NCI-H226 (cell line): ENCODE measurements around the gene RASA3.

Experiments
- DNase-seq: peaks from one replicate; pipeline ENCODE4 v3.0.0-alpha.2; 2015

RASA3 gene

DNA sequence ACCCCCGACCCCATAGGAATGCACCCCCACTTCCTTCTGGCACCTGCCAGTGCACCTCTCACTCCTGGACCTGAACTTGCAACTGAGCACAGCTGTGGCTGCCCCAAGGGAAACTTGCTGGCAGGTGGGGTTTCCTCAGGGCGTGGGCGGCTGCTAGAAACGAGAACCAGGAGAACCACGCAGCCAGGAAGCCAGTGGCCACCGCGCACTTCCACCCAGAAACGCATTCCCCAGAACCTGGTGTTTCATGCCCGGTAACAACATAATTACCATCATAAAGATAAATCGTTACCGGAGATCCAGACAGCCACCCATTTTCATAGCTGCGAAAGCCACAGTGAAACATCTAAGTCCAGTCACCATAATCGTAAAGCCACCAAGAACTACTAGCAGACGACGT lies 83.4 kb downstream of the RASA3 start:
- DNase-seq: no peak

- no peak for DNase-seq
These were observed 84.0 kb downstream of the RASA3 start for GRCh38 chr13:114048443-114048842.

DNA sequence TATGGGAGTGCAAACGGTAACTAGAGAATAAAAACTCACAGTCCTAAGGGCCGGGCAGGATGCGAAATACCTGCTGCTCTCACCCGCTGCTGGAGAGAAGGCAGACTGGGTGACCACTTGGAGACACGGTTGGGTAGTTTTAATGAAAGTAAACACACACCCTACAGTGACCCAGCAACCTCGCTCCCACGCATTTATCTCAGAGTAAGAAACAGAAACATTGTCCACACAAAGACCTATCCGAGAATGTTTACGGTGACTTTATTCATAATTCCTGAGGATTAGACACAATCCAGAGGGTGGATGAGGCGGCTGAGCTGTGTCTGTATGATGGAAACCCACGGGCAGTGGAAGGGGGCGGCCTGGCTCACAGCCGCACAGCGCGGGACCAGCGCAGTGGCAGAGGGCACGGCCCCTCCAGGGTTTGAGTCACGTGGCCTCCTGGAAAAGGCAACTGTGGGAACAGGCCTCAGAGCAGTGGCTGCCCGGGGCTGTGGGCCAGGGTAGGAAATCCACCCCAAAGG lies 85.0 kb downstream of the RASA3 start:
- no peak for DNase-seq

DNA sequence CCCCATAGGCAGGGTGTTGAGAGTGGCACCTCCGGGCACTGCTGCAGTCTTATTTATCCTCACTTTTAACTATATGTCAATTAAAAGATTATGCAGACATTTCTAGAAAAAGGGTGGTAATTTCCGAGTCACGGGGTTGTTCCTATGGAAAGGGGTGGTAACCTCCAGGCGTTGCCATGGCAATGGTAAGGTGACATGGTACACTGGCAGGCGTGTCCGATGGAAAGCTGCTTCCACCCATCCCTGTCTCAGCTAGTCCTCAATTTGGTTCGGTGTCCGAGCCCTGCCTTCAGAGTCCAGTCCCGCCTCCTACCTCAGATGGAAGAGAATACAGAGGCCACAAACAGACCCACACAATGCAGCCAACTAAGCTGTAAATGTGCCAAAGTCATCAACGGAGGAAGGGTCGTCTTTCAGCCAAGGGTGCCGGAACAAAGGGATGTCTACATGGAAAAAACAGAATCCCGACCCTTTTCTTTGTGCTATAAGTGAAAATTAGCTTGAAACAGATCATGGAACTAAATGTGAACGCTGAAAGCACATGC lies 85.9 kb downstream of the RASA3 start:
- no peak for DNase-seq

DNA sequence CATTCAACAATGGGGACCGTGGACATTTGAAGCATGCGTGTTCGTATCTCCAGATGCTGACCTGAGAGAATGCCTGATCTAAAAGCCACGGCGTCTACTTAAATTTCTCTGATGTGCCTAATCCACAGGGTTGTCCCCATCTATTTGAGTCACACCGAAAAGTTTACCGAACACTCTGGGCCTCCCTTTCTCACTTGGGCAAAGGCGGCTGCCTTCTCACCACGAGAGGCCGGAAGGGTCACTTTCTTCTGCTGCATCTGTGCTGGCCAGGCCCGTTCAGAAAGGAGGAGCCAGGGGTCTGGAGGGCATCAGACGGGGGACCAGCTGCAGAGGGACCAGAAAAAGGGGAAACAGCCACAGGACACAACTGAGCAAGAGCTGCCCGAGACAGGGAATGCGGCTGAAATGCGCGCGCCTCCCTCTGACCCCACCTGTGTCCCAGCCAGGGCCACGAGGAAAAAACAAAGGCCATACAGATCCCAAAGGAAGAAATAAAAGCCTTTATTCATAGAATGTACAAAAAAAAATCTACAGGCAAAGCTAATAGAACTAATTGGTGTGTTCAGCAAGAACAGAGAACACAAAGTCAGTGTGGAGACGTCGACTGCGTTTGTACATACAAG lies 87.2 kb downstream of the RASA3 start:
- no peak for DNase-seq

- no peak for DNase-seq
These were observed 87.9 kb downstream of the RASA3 start for GRCh38 chr13:114044486-114044885.

DNA sequence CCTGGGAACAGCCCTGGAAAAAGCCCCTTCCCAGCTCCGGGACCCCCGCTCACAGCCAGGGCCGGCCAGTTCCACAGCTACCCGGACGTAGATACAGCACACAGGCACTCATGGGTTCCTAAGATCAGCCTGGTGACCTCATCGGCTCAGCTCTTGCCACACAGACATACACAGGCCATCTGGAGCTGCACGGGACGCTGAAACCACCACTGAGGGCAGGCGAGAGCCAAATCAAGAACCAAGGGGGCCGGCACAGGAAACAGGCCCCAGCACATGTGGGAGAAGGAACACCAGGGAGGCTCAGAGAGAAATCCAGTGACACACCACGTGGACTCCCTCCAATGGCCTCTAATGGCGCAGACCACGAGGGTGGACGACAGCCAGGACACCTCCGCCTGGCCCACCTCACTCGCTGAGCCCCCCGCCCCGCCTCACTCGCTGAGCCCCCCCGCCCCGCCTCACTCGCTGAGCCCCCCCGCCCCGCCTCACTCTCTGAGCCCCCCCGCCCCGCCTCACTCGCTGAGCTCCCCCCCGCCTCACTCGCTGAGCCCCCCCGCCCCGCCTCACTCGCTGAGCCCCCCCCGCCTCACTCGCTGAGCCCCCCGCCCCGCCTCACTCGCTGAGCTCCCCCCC lies 88.9 kb downstream of the RASA3 start:
- DNase-seq: no peak

GRCh38 chr13:114042066-114042815 lies 90.2 kb downstream of the RASA3 start:
- DNase-seq: no peak

GRCh38 chr13:114041493-114041892 lies 90.9 kb downstream of the RASA3 start:
- no peak for DNase-seq

DNA sequence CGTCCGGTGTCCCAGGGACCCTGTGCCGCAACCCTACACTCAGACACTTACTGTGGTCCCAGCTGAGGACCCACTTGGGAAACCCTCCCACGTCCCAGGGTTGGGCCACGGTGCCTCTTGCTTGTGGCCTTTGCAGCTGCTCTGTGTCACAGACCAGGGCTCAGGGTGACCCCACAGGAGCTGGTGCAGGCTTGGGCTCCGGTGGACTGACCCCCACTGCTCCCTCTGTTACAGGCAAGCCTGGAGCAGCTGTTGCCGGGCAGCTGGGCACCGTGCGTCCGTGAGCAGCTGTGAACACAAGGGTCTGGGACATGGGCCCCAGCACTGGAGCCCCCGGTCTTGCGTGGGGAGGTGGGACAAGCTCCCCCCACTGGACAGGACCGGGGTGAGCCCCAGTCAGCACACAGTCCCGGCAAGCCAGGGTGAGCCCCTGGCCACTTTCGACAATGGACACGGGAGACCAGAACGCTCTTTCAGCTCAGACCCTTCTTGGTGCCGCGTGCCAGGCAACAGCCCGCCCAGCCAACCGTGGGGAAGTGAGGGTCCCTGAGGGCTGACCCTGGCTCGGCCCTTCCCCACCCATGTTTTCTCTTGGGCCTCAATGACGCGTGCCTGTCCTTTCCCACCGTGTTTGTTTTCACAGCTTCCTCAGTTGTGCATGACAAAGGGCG lies 92.8 kb downstream of the RASA3 start:
- DNase-seq: no peak

- DNase-seq: no peak
These were observed 93.5 kb downstream of the RASA3 start for GRCh38 chr13:114038900-114039299.

DNA sequence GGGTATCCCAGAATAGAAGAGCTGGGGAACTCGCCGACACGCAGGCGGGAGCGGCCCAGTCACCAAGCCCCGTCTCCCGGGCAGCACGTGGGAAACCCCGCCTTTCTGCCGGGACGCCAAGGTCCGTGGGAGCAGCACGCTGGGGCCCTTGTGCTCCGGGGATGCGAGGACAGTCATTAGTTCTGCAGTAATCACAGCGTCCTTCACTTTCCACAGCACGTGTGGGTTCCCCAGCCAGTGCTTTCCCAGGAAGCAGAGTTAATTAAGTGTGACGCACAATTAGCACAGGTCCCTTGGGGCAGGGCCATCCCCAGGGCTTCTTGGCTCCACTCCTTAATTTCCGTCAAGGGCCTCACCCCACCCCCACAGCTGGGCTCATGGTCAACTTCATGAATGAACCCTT lies 94.2 kb downstream of the RASA3 start:
- DNase-seq: no peak

DNA sequence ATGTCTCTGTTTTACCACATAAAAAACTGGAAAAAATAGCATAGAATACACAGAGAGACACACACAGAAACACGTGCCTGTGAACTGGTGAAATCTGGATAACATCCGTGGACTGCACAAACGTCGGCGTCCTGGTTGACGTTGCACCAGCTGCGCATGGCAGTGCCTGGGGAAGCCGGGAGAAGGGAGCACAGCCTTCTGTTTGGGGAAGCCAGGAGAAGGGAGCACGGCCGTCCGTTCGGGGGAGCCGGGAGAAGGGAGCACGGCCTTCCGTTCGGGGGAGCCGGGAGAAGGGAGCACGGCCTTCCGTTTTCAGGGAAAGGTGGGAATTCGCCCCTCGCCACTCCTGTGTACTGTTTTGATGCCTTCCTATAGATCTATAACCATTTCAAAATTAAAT lies 94.7 kb downstream of the RASA3 start:
- no peak for DNase-seq

DNA sequence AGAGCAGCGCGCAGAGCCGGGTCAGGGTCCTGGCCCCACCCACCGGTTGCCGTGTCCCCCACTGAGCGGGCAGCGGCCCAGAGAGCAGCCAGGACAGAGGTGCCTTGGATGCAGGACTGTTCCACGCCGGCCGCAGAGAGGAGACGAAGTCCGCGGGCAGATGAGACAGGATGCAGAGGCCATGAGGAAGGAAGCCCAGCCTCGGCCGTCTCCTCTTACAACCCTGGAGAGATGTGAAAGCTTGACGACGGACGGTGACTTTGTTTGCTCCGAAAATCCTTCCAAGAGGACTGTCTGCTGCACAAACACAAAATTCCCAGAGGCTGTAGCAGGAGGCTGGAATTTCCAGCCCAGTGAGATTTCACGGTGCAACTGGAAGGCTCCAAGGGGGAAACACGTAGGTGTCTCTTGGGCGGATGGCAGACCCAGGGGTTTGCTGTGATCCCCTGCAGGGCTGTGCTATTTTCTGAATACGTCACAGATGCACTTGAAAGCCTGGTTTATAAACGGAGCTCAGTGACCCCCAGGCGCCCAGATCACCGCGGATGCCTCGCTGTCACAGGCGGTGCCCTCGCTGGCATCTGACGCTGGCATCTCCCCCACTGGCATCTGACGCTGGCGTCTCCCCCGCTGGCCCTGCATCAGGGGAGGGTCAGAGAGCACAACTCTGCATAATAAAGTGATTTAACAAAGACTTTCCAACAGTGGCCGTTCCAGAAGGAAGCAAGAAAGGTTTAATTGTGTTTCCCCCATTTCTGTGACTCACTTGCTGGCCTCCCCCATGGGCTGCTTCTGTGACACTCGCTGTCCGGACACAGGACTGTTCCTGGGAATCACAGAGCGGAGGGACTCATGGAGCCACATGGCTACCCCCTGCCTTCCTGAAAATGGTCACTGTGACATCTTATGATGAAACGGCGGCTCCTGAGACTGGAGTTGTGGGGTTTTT lies 96.6 kb downstream of the RASA3 start:
- no peak for DNase-seq

GRCh38 chr13:114035186-114035582 lies 97.2 kb downstream of the RASA3 start:
- DNase-seq: no peak

GRCh38 chr13:114034481-114034891 lies 97.9 kb downstream of the RASA3 start:
- no peak for DNase-seq

DNA sequence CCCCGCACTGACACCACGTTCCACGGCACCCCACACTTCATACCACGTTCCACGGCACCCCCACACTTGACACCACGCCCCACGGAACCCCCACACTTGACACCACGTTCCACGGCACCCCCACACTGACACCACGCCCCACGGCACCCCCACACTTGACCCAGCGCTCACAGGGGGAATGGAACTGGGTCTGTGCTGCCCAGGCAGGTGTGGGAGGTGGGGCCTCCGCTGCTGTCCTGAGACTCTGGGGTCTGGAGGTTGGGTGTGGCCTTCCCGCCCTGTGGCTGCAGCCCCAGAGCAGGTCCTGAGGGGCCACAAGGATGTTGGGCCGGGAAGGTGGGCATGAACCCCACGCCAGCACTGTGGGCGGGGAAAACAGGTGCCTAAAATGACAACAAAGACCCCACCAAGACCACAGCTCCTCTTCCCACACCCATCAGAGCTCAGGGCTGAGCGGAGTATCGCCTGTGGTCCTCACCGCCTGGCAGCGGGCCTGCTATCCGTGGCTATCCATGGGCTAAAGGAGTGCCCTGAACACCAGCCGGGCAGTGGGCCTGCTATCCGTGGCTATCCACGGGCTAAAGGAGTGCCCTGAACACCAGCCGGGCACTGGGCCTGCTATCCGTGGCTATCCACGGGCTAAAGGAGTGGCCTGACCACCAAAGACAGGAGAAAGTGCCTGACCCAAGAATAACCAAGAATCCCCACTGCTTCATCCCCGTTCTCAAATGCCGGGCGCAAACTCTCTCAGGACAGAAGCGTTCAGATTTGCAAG lies 98.7 kb downstream of the RASA3 start:
- DNase-seq: no peak

DNA sequence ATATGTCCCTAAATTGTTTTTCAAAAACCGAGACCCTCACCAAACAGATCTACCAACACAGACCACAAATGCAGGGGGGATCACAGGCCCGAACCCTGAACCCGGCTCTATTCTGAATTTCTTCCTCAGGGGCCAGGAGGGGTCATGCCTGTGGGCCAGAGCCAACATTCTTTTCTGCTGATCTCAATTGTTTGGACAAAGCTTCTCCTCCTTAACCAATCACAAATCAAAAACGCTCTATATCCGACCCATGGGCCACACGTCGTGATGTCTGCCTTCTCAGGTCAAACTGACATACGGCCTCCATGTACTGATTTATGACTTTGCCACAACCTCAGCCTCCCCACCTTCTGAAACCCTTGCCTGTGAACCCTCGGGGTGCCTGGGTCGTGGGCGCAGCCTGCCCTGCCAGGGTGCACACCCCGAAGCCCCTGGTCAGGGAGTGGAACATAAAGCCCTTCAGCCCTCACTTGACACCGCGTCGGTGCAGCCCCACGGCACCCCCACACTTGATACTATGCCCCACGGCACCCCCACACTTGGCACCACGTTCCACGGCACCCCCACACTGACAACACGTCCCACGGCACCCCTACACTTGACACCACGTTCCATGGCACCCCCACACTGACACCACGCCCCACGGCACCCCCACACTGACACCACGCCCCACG lies 100.2 kb downstream of the RASA3 start:
- DNase-seq: peak; percentile 61

GRCh38 chr13:114031631-114032030 lies 100.8 kb downstream of the RASA3 start:
- no peak for DNase-seq
